OCI-LY7 (cell line): ENCODE measurements around the gene KIAA0232. TPM values are rescaled to one million over a fixed set of nuclear protein-coding genes. Genes with fewer than 3 reads are reported as not detected.

ENCODE experiments used
- BruUV-seq: library from RNA; stranded (reverse); fragments of 400-500 nt; replicated peaks from 2 replicates; lab custom pipeline; 2021; lab: Mats Ljungman, UMichigan
- CTCF ChIA-PET: fragments of 300-600 bp; sonication (Branson Sonifier 250); formaldehyde crosslinking; loops from one replicate; lab custom pipeline; 2022; ENCODE audit warnings: antibody characterized with exemption; ENCODE audit not compliant: unreplicated experiment; lab: Charles Lee
- POLR2A ChIA-PET: fragments of 300-600 bp; sonication (Branson Sonifier 250); formaldehyde crosslinking; loops from one replicate; lab custom pipeline; 2022; ENCODE audit warnings: antibody characterized with exemption; lab: Charles Lee
- DNase-seq: peaks from one replicate; pipeline ENCODE4 v3.0.0-alpha.2; 2015; ENCODE audit warnings: low spot score
- H2AFZ ChIP-seq: fragments of 200-600 bp; sonication (generic), shearing (Covaris generic); 2 replicates; pipeline ENCODE4 v1.6.1; 2014; ENCODE audit warnings: mild to moderate bottlenecking, antibody characterized with exemption, low read length, moderate library complexity
- H3K27ac ChIP-seq: fragments of 200-600 bp; sonication (generic); 2 replicates; pipeline ENCODE4 v1.5.1; 2014; ENCODE audit warnings: mixed run types, low read depth, mild to moderate bottlenecking, moderate library complexity, low read length, inconsistent platforms; ENCODE audit not compliant: poor library complexity, severe bottlenecking
- H3K36me3 ChIP-seq: fragments of 200-600 bp; sonication (generic); 2 replicates; pipeline ENCODE4 v1.6.1; 2014; ENCODE audit warnings: mild to moderate bottlenecking, antibody characterized with exemption, low read length, moderate library complexity, mixed read lengths; ENCODE audit not compliant: insufficient read depth
- H3K4me1 ChIP-seq: fragments of 200-600 bp; sonication (generic); 2 replicates; pipeline ENCODE4 v1.5.1; 2014; ENCODE audit warnings: mild to moderate bottlenecking, low read length; ENCODE audit not compliant: insufficient read depth, poor library complexity, severe bottlenecking
- H3K4me2 ChIP-seq: fragments of 200-600 bp; sonication (generic); 2 replicates; pipeline ENCODE4 v1.6.1; 2014; ENCODE audit warnings: mild to moderate bottlenecking, low read length
- H3K4me3 ChIP-seq: fragments of 200-600 bp; sonication (generic); 2 replicates; pipeline ENCODE4 v1.5.1; 2014; ENCODE audit warnings: mild to moderate bottlenecking, low read depth, low read length; ENCODE audit not compliant: poor library complexity, severe bottlenecking
- H3K79me2 ChIP-seq: fragments of 200-600 bp; sonication (generic); 2 replicates; pipeline ENCODE4 v1.6.1; 2016; ENCODE audit warnings: low read depth, mild to moderate bottlenecking, low read length, moderate library complexity, mixed read lengths; ENCODE audit not compliant: insufficient read depth
- H3K9me2 ChIP-seq: fragments of 200-600 bp; sonication (generic); 2 replicates; pipeline ENCODE4 v1.6.1; 2016; ENCODE audit warnings: mild to moderate bottlenecking, low read length, mixed read lengths; ENCODE audit not compliant: insufficient read depth
- H3K9me3 ChIP-seq: fragments of 200-600 bp; sonication (generic); 2 replicates; pipeline ENCODE4 v1.6.1; 2014; ENCODE audit warnings: mild to moderate bottlenecking, mixed run types, low read length, mixed read lengths
- H4K20me1 ChIP-seq: fragments of 200-600 bp; sonication (generic); 2 replicates; pipeline ENCODE4 v1.6.1; 2014; ENCODE audit warnings: mild to moderate bottlenecking, antibody characterized with exemption, low read length, moderate library complexity, mixed read lengths; ENCODE audit not compliant: insufficient read depth
- CTCF ChIP-seq: fragments of 200-600 bp; sonication (generic); conservative IDR thresholded peaks from 2 replicates; pipeline ENCODE4 v1.5.1; 2014; ENCODE audit warnings: mild to moderate bottlenecking, antibody characterized with exemption, low read length, moderate library complexity, mixed read lengths
- EZH2phosphoT487 ChIP-seq: fragments of 200-600 bp; sonication (generic); IDR thresholded peaks from 2 replicates; pipeline ENCODE4 v1.6.1; 2018; ENCODE audit warnings: low read depth, borderline replicate concordance, mild to moderate bottlenecking, mixed run types, antibody characterized with exemption, low read length, moderate library complexity, mixed read lengths
- intact Hi-C: fragments of 100-400 bp; cut with micrococcal nuclease; formaldehyde crosslinking; loops from one replicate; pipeline ENCODE4 v1.10.0; 2022; ENCODE audit not compliant: unreplicated experiment
- total RNA-seq, 2 experiments: library from RNA; depleted of rRNA in 1 of 2; stranded (reverse); fragments of >200 nt in 1 of 2; shearing (Covaris generic) in 1 of 2; gene quantifications; 2 replicates each; pipeline ENCODE4 v1.2.3, GENCODE V29; 2014 to 2022

KIAA0232 gene
- total RNA-seq, 2 experiments from 2014 or later = 7.5 to 13.5 TPM

- no peak overlapping the region for H3K4me2 ChIP-seq
- no peaks in the 10 kb centered on the region for H3K79me2 ChIP-seq
- H3K4me1 ChIP-seq = no peaks in the 10 kb centered on the region
- no peaks in the 10 kb centered on the region for H4K20me1 ChIP-seq
- H3K36me3 ChIP-seq = peaks cover 16% of the 10 kb centered on the region; the same call in 1 of the 2 replicates
- no peaks in the 10 kb centered on the region for H3K9me3 ChIP-seq
- no peak for DNase-seq
- no peak overlapping the region for H3K27ac ChIP-seq
- ChIA-PET POLR2A (interaction anchor here (0.6 kb wide), 1 partner anchor 69 kb away, joined by 3 read pairs; no protein-coding TSS in a partner anchor), CTCF (no interaction called here)
- no peaks in the 10 kb centered on the region for H3K9me2 ChIP-seq
- TF ChIP-seq EZH2phosphoT487 = no peak
- TF ChIP-seq CTCF = no peak
- no TSS peak for BruUV-seq
- H3K4me3 ChIP-seq = no peak overlapping the region
- no peak overlapping the region for H2AFZ ChIP-seq
- intact Hi-C loops = loop anchor here (1.0 kb wide), 2 partner anchors 92 to 155 kb away; no protein-coding TSS in a partner anchor
Measured at GRCh38 chr4:6874981-6875380, 92.5 kb downstream of the KIAA0232 start.

GRCh38 chr4:6875431-6875831 lies 92.9 kb downstream of the KIAA0232 start:
- peak; percentile 17 for DNase-seq
- no peaks in the 10 kb centered on the region for H4K20me1 ChIP-seq
- H3K4me1 ChIP-seq = no peaks in the 10 kb centered on the region
- intact Hi-C loops = no loop called here
- no TSS peak for BruUV-seq
- peaks cover 18% of the 10 kb centered on the region; the same call in 1 of the 2 replicates for H3K36me3 ChIP-seq
- POLR2A ChIA-PET = interaction anchor here (0.6 kb wide), 1 partner anchor 69 kb away, joined by 3 read pairs; no protein-coding TSS in a partner anchor
- H3K4me3 ChIP-seq = no peak overlapping the region
- H3K9me3 ChIP-seq = no peaks in the 10 kb centered on the region
- H2AFZ ChIP-seq = no peak overlapping the region
- CTCF ChIA-PET = interaction anchor here (1.1 kb wide), 1 partner anchor 158 kb away, joined by 4 read pairs; no protein-coding TSS in a partner anchor
- no peaks in the 10 kb centered on the region for H3K79me2 ChIP-seq
- no peak overlapping the region for H3K4me2 ChIP-seq
- no peaks in the 10 kb centered on the region for H3K9me2 ChIP-seq
- TF ChIP-seq EZH2phosphoT487 (no peak), CTCF (no peak)
- no peak overlapping the region for H3K27ac ChIP-seq

- CTCF ChIA-PET = interaction anchor here (1.1 kb wide), 1 partner anchor 159 kb away, joined by 4 read pairs; no protein-coding TSS in a partner anchor
- no peak for DNase-seq
- POLR2A ChIA-PET = interaction anchor here (0.7 kb wide), 1 partner anchor 237 kb away, joined by 3 read pairs; no protein-coding TSS in a partner anchor
Measured at GRCh38 chr4:6876440-6876839, 93.9 kb downstream of the KIAA0232 start.

More at GRCh38 chr4:6876440-6876839, 93.9 kb downstream of the KIAA0232 start:
- Histone ChIP-seq H3K9me3 (no peaks in the 10 kb centered on the region), H3K4me2 (no peak overlapping the region), H3K27ac (no peak overlapping the region), H4K20me1 (no peaks in the 10 kb centered on the region), H2AFZ (no peak overlapping the region), H3K4me1 (no peaks in the 10 kb centered on the region), H3K4me3 (no peak overlapping the region), H3K9me2 (no peaks in the 10 kb centered on the region), H3K36me3 (peaks cover 28% of the 10 kb centered on the region; the same call in 1 of the 2 replicates), H3K79me2 (no peaks in the 10 kb centered on the region)
- no peak for TF ChIP-seq CTCF
- no peak for TF ChIP-seq EZH2phosphoT487
- intact Hi-C loops = no loop called here
- no TSS peak for BruUV-seq
